Right atrium auricular region (tissue), 2 donors: Measurements from ENCODE around the gene CYP19A1. TPM values are rescaled to one million over a fixed set of nuclear protein-coding genes. Genes with fewer than 3 reads are reported as not detected.

Source experiments
- DNase-seq: peaks from one replicate; pipeline ENCODE4 v3.0.0-alpha.2; 2019; ENCODE audit warnings: low spot score
- H3K27ac ChIP-seq, 2 donors: fragments of 200-600 bp; sonication (generic); 1 replicate in 1 of 2; 2 replicates in 1 of 2; pipeline ENCODE4 v1.5.1; 2016 to 2019
- H3K27me3 ChIP-seq, 2 donors: fragments of 200-600 bp; sonication (generic); one replicate each; pipeline versions ENCODE4 v1.5.1 to v1.6.0; 2017 to 2019
- H3K36me3 ChIP-seq: fragments of 200-600 bp; sonication (generic); one replicate; pipeline ENCODE4 v1.5.1; 2016
- H3K4me1 ChIP-seq, 2 donors: fragments of 200-600 bp; sonication (generic); one replicate each; pipeline versions ENCODE4 v1.5.1 to v1.6.0; 2017 to 2019
- H3K4me3 ChIP-seq, 2 donors: fragments of 200-600 bp; sonication (generic); 1 replicate in 1 of 2; 2 replicates in 1 of 2; pipeline ENCODE4 v1.5.1; 2017 to 2019; ENCODE audit warnings: mild to moderate bottlenecking in 1 of 2, moderate library complexity in 1 of 2
- H3K9me3 ChIP-seq, 2 donors: fragments of 200-600 bp; sonication (generic); one replicate each; pipeline ENCODE4 v1.5.1; 2019
- total RNA-seq, 2 donors: library from RNA; depleted of rRNA; stranded (reverse); fragments of >200 nt; gene quantifications; one replicate each; pipeline ENCODE4 v1.1.0, GENCODE V29; 2016
- TF ChIP-seq, protein P1 (sequence below), 2 donors: fragments of 200-600 bp; sonication (generic); IDR thresholded peaks; one replicate each; pipeline ENCODE4 v1.5.1; 2019; ENCODE audit warnings: antibody characterized with exemption in 2 of 2

CYP19A1 gene
- total RNA-seq, 2 donors from 2014 or later, result 2.4 TPM; not detected in 1

DNA sequence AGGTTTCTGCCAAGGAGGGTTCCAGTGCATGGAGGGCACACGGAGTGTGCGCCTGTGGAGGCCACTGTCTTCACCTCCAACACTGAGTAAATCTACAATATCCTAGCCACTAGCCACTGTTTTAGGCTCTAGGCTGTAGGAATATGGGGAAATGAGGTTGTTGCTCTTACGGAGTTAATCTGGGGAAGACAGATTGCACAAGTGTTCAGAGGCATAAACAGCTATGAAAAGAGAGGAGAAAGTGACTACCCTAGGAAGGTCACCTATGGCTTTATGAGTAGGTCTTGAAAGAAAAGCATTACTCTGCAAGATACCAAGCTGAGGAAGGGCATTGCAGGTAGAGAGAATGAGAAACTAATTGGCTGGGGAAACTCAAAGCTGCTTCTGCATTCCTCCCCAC, 85.7 kb downstream of the CYP19A1 start:
- H3K27ac ChIP-seq, result no peak overlapping the region
- no peaks in the 10 kb centered on the region for H3K36me3 ChIP-seq
- H3K4me3 ChIP-seq, result no peak overlapping the region
- no peak for DNase-seq
- H3K27me3 ChIP-seq, result no peaks in the 10 kb centered on the region
- H3K9me3 ChIP-seq, result no peaks in the 10 kb centered on the region
- TF ChIP-seq, protein P1, sequence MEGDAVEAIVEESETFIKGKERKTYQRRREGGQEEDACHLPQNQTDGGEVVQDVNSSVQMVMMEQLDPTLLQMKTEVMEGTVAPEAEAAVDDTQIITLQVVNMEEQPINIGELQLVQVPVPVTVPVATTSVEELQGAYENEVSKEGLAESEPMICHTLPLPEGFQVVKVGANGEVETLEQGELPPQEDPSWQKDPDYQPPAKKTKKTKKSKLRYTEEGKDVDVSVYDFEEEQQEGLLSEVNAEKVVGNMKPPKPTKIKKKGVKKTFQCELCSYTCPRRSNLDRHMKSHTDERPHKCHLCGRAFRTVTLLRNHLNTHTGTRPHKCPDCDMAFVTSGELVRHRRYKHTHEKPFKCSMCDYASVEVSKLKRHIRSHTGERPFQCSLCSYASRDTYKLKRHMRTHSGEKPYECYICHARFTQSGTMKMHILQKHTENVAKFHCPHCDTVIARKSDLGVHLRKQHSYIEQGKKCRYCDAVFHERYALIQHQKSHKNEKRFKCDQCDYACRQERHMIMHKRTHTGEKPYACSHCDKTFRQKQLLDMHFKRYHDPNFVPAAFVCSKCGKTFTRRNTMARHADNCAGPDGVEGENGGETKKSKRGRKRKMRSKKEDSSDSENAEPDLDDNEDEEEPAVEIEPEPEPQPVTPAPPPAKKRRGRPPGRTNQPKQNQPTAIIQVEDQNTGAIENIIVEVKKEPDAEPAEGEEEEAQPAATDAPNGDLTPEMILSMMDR (IDR thresholded peaks at IDR 0.05), result no peak
- H3K4me1 ChIP-seq, result no peaks in the 10 kb centered on the region

DNA sequence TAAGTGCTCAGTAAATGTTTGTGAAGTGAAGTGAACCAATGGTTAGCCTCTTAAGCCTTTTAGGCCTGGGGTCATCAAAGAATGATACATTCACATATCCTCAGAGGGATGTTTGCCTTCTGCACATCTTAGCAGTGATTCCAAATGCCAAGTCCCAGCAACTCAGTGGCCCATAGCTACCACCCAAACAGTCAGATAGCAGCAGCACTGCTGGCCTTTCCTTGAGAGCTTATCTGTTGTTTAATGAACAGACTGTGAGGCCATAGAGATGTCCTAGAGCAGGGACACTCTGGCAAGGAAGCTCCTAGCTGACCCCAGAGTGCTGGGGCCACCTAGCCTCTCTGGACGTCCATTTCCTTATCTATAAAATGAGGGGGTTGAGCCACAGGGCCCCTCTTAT, 86.8 kb downstream of the CYP19A1 start:
- H3K36me3 ChIP-seq, result no peaks in the 10 kb centered on the region
- TF ChIP-seq, protein P1 (IDR thresholded peaks at IDR 0.05), result no peak
- H3K27ac ChIP-seq, result no peak overlapping the region
- no peak for DNase-seq
- no peaks in the 10 kb centered on the region for H3K27me3 ChIP-seq
- H3K4me3 ChIP-seq, result no peak overlapping the region
- H3K4me1 ChIP-seq, result no peaks in the 10 kb centered on the region
- no peaks in the 10 kb centered on the region for H3K9me3 ChIP-seq

DNA sequence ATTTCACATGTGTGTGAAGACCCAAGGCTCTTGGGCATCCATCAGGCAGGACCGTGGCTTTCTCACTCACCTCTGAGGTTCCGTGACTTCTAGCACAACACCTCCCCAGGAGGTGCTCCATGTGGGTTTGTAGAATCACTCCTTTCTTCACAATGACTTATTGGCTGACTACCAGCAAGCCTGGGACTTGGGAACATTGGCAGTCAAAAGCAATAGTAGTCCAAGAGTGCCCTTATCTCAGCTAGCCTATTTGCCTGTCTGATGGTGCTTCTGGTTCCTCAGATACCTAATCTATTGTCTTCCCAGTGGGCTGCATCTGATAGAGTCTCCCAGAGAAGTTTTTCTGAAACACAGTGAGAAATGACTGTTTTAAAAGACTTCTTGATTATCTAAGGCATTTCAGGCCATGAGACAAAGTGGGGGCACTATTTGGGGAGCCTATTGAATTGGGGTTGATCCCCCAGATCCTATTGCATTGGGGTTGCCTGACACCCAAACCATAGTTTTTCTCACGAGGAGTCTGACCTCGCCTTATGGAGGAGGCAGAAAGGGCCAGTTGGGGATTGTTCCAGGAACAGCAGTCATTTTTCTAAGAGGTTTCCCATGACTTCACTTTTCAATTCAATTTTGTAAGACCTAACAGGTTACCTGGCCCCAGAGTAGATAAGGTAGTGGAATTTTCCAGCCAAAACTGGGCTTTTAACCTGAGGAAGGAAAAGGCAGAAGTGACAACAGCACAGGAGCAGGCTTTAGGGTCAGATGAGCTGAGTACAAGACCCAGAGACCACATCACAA, 88.0 kb downstream of the CYP19A1 start:
- H3K36me3 ChIP-seq, result no peaks in the 10 kb centered on the region
- no peaks in the 10 kb centered on the region for H3K4me1 ChIP-seq

DNA sequence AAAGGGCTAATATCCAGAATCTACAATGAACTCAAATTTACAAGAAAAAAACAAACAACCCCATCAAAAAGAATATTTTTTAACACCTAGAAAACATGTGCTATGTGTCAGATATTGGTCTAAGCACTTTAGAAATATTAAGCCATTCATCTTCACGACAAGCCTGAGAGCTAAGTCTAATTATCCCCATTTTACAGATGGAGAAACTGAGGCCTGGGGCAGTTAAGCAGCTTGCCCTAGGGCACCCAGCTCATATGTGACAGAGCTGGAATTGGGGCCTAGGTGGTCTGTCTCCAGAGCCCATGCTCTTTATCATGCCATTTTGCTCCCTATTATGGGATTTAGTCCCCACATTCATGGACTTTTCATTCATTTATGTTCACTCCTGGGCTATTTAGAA, 92.8 kb downstream of the CYP19A1 start:
- H3K4me1 ChIP-seq, result no peaks in the 10 kb centered on the region
- H3K9me3 ChIP-seq, result no peaks in the 10 kb centered on the region
- H3K36me3 ChIP-seq, result no peaks in the 10 kb centered on the region
- H3K27ac ChIP-seq, result no peak overlapping the region
- H3K27me3 ChIP-seq, result no peaks in the 10 kb centered on the region
- H3K4me3 ChIP-seq, result no peak overlapping the region
- TF ChIP-seq, protein P1 (IDR thresholded peaks at IDR 0.05), result no peak
- DNase-seq, result no peak

More for the DNA sequence above, 88.0 kb downstream of the CYP19A1 start:
- no peaks in the 10 kb centered on the region for H3K27me3 ChIP-seq
- no peak for DNase-seq
- TF ChIP-seq, protein P1 (IDR thresholded peaks at IDR 0.05), result no peak
- no peaks in the 10 kb centered on the region for H3K9me3 ChIP-seq
- H3K4me3 ChIP-seq, result no peak overlapping the region
- no peak overlapping the region for H3K27ac ChIP-seq

DNA sequence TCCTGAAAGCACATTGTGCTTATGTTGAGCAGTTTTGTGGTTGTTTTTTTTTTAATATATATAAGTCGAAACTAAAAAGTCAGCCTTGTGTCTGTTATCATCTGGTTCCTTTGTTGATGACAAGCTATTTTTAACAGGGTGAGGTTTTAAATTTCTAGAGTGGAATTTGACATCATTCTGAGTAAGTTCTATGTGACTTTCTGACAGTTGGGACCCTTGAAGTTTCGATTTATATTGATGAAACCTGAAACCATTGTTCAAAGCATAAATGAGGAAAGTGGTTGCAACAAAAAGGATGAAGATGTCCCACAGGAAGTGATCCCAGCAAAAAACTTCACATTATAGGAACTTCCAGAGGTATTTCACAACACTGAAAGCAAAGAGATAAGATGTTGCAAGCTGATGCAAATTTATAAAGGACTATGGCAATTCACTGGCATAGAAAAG, 94.0 kb downstream of the CYP19A1 start:
- TF ChIP-seq, protein P1 (IDR thresholded peaks at IDR 0.05), result no peak
- no peaks in the 10 kb centered on the region for H3K27me3 ChIP-seq
- H3K36me3 ChIP-seq, result no peaks in the 10 kb centered on the region
- no peak for DNase-seq
- H3K4me3 ChIP-seq, result no peak overlapping the region
- H3K27ac ChIP-seq, result no peak overlapping the region
- H3K4me1 ChIP-seq, result no peaks in the 10 kb centered on the region
- no peaks in the 10 kb centered on the region for H3K9me3 ChIP-seq

DNA sequence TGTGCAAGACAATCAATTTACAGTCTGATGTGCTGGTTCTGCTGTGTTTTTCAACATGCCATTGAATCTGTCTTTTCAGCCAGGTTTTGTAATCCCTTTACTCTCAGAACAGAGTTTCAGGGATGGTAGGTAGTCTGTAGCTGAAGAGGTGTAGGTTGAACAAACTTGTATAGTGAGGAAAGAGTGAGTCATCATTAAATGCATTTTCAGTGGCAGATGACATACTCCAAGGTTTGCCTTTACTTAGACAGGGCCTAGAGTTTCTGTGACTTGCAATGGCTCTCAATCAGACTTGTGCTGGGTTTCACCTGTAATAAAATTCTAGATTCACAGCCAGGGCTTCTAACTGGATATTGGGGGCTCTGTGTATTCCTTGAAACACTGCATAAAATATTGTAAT, 94.6 kb downstream of the CYP19A1 start:
- H3K36me3 ChIP-seq, result no peaks in the 10 kb centered on the region
- no peaks in the 10 kb centered on the region for H3K4me1 ChIP-seq
- TF ChIP-seq, protein P1 (IDR thresholded peaks at IDR 0.05), result no peak
- no peak overlapping the region for H3K27ac ChIP-seq
- H3K9me3 ChIP-seq, result no peaks in the 10 kb centered on the region
- no peak overlapping the region for H3K4me3 ChIP-seq
- DNase-seq, result no peak
- no peaks in the 10 kb centered on the region for H3K27me3 ChIP-seq
